NCI-H69 (cell line): ENCODE results near the gene SOX9.

Experiments used
- DNase-seq: peaks from one replicate; lab custom pipeline; 2025; lab: John Stamatoyannopoulos, UW

Gene SOX9

DNA sequence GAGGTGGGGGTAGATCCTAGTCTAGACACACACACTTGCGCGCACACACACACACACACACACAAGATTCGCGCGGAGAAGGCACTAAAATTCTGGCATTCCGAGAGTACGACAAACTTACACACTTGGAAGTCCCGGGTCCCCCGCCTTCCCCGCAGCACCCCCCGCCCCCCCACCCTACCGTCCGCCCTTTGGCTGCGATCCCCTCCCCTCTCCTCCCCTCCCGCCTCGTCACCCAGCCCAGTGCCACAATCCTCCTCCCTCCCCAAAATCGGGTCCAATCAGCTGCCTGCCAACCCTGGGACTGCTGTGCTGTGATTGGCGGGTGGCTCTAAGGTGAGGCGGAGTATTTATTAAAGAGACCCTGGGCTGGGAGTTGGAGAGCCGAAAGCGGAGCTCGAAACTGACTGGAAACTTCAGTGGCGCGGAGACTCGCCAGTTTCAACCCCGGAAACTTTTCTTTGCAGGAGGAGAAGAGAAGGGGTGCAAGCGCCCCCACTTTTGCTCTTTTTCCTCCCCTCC, at the start of gene SOX9:
Gene SOX9, plus strand, starts transcription at position 379 of the 522 bp plus-strand sequence. CDS start 372 bp downstream, outside the sequence.
- peak; percentile 99 for DNase-seq

DNA sequence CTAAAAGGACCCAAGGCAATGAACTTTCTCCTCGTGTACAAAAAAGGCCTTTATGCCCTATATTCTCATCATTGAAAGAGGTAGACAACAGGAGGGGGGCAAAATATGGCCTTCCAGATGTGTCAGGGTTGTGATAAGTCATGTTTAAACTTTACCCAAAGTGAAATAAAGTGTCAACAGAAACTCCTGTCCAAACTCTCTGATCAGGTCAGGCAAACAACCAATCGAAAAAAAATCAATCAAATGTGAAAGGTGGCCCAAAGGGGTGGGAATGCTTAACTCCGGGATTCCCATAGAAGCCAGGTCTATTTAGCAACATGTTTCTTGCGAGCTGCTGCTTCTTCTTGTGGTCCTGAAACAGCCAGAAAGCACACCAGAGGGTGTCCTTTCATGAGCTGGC, 49.5 kb upstream of the SOX9 start:
- DNase-seq, result no peak

DNA sequence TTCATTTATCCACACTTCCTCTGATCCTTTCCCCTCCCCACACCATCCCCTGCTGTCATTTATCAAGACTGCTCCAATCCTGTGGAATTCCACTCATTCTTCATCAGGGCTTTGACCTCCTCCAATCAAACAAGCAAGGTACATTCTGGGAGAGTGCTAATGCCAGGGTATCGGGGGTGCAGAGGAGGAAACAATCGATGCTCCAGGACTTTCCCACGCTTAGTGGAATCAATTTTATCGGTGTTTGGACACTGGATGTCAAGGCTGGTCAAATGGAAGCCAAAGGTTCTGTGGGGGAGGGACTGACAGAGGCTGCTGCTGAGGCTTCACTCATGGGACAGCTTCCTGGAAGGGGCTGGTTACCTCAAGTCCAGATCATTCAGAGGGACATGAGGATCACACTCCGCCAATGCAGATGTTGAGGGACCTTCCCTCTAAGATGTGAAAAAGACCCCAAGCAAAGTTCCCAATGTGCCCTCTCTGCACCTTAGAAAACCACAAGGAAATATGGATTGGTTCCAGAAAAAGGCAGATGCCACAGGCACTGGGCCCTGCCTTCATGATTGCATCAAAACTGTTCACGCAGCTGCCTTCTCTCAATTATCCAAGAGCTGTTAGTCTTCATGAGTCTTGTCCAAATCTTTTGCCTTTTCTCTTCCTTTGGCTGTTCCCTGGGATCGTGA, 44.7 kb upstream of the SOX9 start:
- DNase-seq, result no peak

DNA sequence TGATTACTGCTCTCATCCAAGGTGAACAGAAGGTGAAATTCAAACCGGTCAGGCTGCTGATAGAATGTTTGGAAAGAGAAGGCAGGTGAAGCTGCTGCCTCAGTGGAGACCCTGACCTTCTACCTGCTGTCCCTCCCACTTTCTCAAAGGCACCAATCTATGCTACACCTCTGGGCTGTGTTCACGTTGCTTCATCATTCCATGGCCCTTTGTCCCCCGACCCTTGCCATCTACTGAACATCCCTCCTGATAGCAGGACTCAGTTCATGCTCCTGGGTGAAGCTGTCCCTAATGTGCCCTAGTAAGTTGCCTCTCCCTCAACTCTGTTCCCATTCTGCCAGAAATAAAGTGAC, 44.2 kb upstream of the SOX9 start:
- DNase-seq, result no peak

DNA sequence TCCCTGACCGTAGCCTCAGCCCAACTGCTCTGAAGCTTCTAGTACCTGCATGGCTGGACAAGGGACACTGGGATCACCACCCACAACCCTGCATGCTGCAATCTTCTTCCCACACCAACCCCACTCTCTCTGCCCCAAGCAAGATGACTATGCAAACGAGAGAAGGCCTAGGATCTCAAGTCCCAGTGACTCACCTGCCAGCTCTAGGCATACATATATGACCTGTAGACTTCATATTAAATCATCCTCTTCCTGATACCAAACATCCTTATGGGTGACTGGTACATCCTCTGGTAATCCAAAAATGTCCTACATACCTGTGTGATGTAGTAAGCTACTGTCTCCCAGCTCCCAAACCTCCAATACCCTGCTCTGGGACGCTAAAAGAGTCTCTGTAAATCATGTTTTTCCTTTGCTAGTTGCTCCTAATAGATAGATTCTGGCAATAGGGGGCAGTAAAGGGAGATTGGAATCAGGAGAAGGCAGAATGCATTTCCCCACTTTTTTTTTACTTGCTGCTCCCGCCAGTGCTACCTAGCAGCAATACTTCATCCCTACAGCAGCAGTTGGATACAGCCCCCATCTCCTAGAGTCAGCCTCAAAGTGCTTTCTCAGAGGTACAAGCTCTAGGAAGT, 43.4 kb upstream of the SOX9 start:
- DNase-seq, result peak; percentile 44

DNA sequence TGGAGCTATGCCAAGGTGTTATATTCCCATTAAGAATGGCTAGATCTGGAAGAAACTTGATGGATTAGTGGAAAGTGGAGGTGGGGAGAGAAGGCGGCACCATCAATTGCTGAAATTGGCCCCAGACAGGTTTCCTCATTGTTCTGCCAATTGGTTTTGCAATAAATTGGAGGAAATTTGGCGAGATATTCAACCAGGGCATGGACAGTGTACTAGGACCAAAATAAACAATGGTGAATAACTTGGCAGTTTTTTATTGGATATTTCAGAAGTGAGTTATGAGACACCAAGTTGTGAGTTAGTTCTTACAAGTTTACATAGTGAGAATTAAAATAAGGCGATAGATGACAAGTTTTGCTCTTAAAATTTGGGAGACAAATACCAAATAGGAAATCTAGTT, 41.1 kb upstream of the SOX9 start:
- peak; percentile 79 for DNase-seq

DNA sequence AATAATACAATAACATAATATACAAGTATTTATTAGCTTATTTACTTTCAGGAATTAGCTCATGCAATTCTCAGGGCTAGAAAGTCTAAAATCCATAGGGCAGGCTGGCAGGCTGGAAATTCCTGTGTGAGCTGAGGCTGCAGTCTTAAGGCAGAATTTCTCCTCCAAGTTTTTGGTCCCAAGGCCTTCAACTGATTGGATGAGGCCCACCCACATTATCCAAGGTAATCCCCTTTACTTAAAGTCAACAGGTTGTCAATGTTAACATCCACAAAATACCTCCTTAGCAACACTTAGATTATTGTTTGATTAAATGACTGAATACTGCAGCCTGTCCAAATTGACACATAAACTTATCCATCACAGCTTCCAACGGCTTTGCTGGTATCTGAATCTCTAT, 32.9 kb upstream of the SOX9 start:
- DNase-seq, result no peak

DNA sequence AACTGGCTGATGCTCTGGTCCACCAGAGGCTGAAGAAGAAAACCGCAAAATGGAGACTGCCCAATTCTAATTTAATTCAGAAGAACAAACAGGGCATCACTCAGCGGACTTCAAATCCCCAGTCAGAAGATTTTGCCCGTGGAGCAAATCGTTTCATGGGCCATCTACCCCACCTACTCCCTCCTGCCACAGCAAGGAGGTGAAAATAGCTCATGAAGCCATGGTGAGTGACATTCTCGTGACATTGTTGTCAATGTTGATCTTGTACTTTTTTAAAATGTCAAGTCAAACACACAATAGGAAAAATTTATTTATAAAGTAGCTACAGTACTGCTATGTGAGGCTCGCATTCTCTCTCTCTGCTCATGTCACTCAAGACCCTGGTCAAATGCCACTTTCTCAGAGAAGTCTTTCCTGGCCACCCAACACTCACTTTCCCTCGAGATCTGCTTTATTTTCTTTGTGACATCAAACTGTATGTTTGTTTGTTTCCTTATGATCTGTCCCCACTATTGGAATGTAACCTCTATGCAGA, 31.3 kb upstream of the SOX9 start:
- DNase-seq, result no peak

DNA sequence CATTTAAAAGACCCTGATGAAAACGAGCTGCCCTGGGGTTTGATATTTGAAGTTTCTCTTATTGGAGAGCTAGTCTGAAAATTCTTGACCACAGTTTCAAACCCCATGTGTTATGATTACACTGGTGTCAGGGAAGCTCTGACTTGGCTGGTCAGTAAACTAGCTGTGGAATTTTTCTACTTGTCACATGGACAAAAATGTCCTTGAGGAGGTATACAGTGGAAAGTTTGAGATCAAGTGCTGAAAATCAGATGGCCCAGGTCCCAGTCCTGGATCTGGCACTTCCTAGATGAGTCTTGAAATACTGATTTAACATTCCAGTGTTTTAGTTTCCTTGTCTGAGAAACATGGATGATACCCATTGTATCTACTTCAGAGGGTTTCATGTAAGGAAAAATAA, 30.7 kb upstream of the SOX9 start:
- no peak for DNase-seq

DNA sequence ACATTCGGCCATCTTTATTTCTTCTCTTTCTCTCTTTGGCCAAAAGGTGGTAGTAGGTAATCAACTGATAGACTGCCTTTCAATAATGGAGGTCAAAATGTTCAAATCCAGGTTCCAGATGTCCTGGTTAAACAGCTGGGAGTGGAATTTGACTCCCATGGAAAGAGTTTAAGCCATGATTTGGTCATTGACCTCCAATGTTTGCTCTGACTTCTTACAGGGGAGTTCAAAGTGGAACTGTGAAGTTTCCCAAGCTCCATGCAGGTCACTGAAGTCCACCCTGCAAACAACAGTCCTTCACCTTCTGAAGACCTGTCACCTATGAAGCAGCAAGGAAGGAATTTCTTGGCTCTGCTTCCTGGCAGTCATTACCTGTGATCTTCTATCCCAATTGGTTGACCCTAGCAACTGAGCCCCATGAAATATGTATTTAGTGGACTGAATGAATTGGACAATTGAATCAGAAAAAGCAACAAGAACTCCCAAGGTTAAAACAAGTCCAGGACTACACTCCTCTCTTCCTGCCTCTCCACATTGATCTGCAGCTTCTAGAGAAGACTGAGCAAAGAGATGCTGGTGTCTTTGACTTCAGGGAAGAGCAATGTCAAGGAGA, 28.0 kb upstream of the SOX9 start:
- no peak for DNase-seq

DNA sequence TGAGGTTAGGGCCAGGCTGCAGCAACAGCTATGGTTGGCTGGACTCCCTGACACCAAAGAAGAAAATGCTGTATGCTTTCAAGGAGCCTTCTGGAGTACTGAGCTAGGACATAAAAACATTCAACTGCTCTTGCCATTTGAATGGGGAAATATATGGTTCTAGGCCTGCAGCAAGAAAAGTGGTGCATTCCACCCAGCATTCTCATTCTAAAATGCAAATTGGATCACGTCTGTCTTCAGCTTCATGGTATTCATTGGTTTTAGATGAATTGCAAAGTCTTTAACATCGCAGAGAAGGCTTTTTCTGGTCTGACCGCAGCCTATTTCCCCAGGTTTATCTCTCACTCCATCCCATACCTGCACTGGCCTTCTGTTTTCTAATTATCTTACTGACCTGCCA, 27.1 kb upstream of the SOX9 start:
- no peak for DNase-seq

DNA sequence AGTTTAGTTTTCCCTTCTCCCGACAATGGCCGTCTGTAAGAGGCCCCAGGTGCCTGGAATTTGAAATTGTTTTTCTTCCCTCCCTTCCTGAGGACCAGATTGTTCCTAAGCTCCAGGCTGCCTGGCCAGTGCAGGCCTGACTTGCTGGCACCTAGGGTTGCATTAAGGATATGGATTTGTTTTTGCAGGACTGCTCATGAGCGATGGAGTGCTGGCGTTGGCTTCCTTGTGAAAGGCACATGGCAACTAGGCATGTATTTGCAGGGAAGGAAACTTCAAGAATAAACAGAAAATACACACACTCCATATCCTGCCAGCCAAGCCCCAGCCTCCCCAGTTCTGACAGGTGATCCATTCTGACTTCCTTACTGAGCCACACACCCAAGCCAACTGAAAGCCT, 25.5 kb upstream of the SOX9 start:
- DNase-seq, result no peak

DNA sequence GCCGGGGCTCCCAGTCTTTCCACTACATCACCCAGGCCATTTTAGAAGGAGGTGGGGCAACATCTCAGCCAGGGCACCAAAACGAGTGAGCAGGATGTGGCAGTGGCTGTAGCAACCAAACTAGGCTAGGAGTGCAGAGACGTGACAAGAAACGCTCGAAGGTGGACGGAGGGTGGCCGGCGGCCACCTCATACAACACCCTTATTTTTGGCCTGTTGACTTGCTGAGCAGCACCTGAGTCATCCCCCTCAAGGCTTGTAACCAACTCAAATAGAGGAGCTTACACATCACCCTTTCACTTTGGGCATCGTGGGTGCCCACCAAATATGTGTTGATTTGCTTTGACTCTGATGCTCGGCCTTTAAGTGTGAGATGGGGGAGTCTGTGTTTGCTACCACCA, 23.7 kb upstream of the SOX9 start:
- DNase-seq, result no peak

DNA sequence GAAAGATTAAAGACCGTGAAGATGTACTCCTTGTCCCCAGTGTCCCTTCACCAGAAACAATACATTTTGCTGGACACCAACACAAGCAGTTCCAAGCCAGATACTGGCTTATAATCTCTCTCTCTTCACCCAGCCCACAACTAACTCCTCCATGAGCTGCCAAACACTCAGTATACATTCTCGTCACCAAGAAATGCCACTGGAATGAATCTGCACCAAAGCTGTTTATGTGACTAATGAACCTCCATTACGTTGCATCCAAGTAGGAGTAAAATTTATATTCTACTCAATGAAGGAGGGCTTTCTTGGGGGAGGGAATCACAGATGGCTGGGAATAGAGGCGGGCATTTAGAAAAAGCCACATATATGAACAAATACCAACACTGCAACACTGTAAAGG, 20.9 kb upstream of the SOX9 start:
- DNase-seq, result no peak

DNA sequence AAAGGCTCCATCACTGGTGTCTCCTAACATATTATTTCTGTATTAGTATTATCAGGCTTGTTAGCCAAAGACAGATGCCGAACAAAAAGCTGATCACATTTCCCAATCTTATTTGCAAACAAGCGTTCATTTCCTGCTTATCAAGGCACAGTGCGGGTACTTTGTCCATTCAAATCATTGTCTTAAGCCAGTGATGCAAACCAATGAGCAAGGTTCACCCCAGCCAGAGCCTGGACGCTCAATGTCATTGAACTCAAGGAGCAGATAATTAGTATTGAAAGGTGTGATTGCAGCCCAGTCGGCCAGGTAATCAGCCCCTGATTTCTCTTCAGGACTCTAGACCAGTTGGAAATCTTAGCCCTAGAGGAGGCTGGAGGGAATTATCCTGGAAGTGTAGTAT, 20.4 kb upstream of the SOX9 start:
- DNase-seq, result no peak

DNA sequence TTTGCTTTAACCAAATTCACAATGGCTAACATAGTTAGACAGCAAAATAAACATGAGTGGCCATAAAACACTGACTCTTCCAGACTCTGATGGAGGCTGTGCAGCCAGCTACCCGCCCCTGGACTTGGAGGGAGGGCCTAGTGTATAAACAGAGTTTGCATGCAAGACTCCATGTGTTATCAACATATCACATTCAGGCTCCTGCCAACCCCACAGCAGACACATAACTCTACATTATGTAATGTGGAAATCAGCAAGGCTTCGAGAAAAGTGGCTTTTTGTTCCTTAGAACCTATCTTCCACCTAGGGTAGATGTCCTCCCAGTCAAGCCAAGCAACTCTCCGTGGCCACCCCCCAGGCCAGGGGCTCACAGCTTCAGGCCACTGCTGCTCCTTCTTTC, 19.3 kb upstream of the SOX9 start:
- DNase-seq, result no peak

DNA sequence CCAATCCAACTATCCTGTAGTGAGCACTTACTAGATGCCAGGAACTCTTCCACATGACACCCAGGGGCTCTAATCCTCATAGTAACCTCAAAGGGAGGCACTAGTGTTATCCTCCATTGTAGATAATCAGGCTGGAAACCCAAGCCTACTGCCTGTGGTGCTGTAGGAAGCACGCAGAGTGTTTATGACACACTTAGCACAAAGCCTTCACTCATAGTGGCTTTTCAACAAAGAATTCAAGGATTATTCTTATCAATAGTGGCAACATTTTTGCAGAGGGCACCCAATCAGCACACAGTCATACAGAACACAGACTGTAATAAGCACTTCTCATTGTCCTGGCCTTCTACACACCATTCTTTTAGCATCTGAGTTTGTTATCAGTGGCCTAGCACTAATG, 18.5 kb upstream of the SOX9 start:
- DNase-seq, result no peak

DNA sequence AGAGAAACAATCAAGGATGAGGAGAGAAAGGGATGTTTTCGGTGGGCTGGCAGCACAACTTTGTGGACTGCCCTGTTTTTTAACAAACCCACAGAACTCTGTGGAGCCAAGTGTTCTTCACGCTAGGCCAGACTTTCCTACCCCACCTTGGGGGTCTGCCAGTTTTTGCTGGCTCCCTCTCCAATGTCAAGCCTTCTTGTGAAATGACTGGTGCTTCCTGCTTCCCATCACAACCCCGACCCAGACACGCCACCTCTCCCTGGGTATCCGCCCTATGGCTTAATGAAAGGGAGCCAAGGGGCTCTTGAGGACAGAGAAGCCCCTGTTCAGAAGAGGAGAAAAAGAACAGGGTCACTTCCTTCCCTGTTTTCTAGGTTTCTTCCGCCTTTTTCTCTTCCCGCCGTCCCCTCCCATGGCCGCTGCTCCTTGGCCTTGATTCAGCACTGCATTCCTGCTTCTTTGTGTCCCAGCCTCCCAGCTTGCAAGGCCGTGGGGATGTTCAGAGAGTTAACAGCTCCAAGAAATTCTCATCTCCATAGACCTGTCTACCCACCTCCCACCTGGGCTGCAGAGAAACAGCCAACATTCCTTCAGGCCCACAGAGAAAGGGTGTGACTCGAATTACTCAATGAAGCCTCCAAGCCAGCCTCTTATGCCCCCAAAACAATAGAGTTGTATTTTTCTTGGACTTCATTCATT, 16.5 kb upstream of the SOX9 start:
- DNase-seq, result no peak

DNA sequence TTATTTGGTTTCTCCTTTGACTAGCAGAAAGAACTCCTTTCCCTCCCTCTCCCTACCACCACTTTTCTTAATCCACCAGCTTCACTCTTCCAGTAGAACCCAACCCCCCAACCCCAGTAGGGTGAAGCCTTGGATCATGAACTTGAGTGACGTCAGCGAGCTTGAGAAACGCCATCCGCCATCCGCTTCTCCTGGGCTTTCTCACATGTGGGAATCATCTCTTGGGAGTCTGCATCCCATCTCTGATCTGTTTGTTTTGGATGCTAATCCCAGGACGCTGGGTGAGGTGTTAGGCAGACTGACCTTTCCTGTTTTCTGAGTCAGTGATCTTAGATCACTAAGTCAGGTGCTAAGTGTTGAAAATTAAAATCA, 16.0 kb upstream of the SOX9 start:
- DNase-seq, result no peak

DNA sequence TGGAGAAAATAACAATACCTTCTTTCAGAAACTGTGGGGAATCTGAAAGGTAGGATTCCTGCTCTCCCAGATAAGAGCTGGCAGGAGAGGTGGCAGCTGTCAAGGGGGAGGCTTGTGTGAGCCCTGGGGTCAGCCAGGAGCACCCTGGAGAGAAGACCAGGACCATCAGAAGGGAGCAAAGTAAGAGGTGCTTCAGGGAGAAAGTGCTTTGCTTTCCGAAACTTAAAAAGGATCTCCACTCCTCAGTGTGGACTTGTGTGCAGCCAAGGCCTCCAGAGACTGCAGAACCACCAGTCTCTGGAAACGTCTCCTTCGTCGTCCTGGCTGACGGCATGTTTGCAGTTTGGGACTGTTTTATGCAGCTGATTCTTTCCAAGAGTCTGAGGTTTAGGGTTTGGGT, 13.7 kb upstream of the SOX9 start:
- DNase-seq, result no peak

DNA sequence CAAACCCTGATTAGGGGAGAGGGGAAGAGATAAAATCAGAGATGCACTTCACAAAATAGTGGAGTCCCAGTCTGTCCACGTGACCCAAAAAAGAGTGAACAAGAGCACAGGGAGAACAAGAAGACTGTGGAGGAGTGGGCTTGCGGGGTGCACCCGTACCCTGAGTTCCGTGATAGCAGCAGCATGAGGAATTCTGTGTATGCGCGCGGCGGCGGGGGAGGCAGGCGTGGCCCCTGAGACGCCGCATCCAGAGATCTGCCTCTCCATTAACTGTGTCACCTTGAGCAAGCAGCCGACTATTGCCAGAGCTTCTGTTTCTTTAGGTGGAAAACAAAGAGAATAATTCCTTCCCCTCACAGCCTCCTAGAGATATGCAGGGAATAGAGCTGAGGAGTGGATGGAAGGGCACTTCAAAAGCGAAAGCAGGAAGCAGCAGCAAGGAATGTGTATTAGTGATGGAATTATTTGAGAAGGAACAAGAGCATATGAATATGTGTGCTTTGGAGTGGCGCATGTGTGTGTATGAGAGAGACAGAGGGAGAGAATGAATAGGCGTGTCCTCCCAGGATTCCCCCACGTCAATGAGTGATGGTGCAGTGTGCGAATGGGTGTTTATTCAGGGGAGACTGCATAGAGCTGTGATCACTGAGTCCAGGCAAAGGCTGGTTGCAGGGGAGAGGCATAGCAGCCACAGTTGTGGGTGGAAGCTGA, 10.4 kb upstream of the SOX9 start:
- DNase-seq, result no peak

DNA sequence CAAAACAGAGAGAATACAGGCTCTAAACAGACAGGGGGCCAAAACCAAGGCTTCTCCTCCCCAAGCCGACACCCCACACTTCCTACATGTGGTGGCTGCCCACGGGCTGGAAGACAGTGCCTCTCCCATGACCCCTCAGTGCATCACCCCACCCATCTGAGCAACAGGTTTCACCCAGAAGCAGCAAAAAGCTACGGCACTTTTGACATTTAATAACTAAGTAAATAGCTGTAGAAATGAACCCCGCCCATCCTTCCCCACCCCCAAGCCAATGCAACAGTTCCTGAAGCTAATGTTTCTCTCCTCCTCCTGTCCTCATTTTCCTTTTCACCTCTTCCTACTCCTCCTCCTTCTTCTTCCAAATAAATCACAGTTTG, 9.9 kb upstream of the SOX9 start:
- peak; percentile 95 for DNase-seq
